ENCODE results near the gene MAP3K7CL. TPM values are rescaled to one million over a fixed set of nuclear protein-coding genes. Genes with fewer than 3 reads are reported as not detected.
A peak's percentile ranks its signal among the peaks of the same experiment; 100 is the strongest.

MAP3K7CL gene
- total and polyA plus RNA-seq, 4 donors = 1.4 to 3.5 (median 3.1) TPM

DNA sequence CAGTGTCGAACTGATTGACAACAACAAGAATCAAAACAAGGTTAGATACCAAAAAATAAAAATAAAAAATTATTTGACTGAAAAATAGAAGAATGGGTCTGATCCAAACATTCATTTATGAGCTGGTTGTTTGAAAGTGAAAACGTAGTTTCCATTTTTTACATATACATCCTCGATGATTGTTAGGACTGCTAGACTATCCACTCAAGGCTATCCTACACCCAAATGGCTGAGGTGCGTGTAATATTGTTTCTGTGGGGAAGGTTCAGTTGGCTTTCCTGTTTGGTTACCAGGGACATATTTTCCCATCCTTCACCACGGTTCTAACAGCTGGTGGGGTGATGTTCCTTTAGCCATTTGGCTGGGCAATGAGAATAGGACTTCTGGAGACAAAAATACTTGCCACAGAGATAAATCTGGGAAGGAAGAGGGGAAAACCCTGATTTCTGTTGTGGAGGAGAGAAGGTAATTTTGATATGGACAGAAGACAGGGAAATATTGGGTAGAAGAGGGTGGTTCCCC, 66.3 kb downstream of the MAP3K7CL start:
- no peak for DNase-seq (ENCODE audit: low spot score)
- H3K4me1 ChIP-seq (ENCODE audit: control insufficient read depth in 4 of 4, insufficient read depth in 4 of 4, low read length in 3 of 4) = peaks cover 9 to 30% (median 18%) of the 10 kb centered on the region in 4 donors
- WGBS = 73% methylated on average over 5 of the region's 5 CpGs
- peak overlapping the region; percentile 44 to 49 for H3K27ac ChIP-seq (ENCODE audit: low read depth in 1 of 2, low read length in 2 of 2)
- no peaks in the 10 kb centered on the region for H3K36me3 ChIP-seq (ENCODE audit: control insufficient read depth in 4 of 4, insufficient read depth in 3 of 4, low read depth in 1 of 4, low read length in 3 of 4)
- TF ChIP-seq RXRA (IDR thresholded peaks at IDR 0.05) = no peak
- TF ChIP-seq SP1 (IDR thresholded peaks at IDR 0.05) = no peak
- TF ChIP-seq, protein P1, sequence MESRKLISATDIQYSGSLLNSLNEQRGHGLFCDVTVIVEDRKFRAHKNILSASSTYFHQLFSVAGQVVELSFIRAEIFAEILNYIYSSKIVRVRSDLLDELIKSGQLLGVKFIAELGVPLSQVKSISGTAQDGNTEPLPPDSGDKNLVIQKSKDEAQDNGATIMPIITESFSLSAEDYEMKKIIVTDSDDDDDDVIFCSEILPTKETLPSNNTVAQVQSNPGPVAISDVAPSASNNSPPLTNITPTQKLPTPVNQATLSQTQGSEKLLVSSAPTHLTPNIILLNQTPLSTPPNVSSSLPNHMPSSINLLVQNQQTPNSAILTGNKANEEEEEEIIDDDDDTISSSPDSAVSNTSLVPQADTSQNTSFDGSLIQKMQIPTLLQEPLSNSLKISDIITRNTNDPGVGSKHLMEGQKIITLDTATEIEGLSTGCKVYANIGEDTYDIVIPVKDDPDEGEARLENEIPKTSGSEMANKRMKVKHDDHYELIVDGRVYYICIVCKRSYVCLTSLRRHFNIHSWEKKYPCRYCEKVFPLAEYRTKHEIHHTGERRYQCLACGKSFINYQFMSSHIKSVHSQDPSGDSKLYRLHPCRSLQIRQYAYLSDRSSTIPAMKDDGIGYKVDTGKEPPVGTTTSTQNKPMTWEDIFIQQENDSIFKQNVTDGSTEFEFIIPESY (IDR thresholded peaks at IDR 0.05) = no peak
- TF ChIP-seq TAF1 (conservative IDR thresholded peaks at IDR 0.05) = no peak
- no peak for TF ChIP-seq NR2F2 (IDR thresholded peaks at IDR 0.05)
- TF ChIP-seq FOXA2 (IDR thresholded peaks at IDR 0.05) = no peak
- TF ChIP-seq RAD21 (IDR thresholded peaks at IDR 0.05) = no peak
- no peak for TF ChIP-seq EGR1 (IDR thresholded peaks at IDR 0.05; ENCODE audit: low read depth in 2 of 2)
- TF ChIP-seq, protein P2, sequence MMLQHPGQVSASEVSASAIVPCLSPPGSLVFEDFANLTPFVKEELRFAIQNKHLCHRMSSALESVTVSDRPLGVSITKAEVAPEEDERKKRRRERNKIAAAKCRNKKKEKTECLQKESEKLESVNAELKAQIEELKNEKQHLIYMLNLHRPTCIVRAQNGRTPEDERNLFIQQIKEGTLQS (IDR thresholded peaks at IDR 0.05) = no peak
- TF ChIP-seq JUND (IDR thresholded peaks at IDR 0.05) = no peak
- TF ChIP-seq GABPA (IDR thresholded peaks at IDR 0.05 in 1 of 2, conservative IDR thresholded peaks at IDR 0.05 in 1 of 2) = no peak
- TF ChIP-seq HNF4A (conservative IDR thresholded peaks at IDR 0.05) = no peak
- TF ChIP-seq, protein P3, sequence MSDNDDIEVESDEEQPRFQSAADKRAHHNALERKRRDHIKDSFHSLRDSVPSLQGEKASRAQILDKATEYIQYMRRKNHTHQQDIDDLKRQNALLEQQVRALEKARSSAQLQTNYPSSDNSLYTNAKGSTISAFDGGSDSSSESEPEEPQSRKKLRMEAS (IDR thresholded peaks at IDR 0.05) = no peak
- TF ChIP-seq HNF4G (IDR thresholded peaks at IDR 0.05) = no peak
- no peak for TF ChIP-seq FOXA1 (IDR thresholded peaks at IDR 0.05)
- no peak for TF ChIP-seq YY1 (IDR thresholded peaks at IDR 0.05)
- TF ChIP-seq, protein P4, sequence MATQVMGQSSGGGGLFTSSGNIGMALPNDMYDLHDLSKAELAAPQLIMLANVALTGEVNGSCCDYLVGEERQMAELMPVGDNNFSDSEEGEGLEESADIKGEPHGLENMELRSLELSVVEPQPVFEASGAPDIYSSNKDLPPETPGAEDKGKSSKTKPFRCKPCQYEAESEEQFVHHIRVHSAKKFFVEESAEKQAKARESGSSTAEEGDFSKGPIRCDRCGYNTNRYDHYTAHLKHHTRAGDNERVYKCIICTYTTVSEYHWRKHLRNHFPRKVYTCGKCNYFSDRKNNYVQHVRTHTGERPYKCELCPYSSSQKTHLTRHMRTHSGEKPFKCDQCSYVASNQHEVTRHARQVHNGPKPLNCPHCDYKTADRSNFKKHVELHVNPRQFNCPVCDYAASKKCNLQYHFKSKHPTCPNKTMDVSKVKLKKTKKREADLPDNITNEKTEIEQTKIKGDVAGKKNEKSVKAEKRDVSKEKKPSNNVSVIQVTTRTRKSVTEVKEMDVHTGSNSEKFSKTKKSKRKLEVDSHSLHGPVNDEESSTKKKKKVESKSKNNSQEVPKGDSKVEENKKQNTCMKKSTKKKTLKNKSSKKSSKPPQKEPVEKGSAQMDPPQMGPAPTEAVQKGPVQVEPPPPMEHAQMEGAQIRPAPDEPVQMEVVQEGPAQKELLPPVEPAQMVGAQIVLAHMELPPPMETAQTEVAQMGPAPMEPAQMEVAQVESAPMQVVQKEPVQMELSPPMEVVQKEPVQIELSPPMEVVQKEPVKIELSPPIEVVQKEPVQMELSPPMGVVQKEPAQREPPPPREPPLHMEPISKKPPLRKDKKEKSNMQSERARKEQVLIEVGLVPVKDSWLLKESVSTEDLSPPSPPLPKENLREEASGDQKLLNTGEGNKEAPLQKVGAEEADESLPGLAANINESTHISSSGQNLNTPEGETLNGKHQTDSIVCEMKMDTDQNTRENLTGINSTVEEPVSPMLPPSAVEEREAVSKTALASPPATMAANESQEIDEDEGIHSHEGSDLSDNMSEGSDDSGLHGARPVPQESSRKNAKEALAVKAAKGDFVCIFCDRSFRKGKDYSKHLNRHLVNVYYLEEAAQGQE (IDR thresholded peaks at IDR 0.05) = no peak
- TF ChIP-seq, protein P5, sequence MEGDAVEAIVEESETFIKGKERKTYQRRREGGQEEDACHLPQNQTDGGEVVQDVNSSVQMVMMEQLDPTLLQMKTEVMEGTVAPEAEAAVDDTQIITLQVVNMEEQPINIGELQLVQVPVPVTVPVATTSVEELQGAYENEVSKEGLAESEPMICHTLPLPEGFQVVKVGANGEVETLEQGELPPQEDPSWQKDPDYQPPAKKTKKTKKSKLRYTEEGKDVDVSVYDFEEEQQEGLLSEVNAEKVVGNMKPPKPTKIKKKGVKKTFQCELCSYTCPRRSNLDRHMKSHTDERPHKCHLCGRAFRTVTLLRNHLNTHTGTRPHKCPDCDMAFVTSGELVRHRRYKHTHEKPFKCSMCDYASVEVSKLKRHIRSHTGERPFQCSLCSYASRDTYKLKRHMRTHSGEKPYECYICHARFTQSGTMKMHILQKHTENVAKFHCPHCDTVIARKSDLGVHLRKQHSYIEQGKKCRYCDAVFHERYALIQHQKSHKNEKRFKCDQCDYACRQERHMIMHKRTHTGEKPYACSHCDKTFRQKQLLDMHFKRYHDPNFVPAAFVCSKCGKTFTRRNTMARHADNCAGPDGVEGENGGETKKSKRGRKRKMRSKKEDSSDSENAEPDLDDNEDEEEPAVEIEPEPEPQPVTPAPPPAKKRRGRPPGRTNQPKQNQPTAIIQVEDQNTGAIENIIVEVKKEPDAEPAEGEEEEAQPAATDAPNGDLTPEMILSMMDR (IDR thresholded peaks at IDR 0.05; ENCODE audit: low read depth, low read length, missing input control) = no peak
- no peaks in the 10 kb centered on the region for H3K27me3 ChIP-seq (ENCODE audit: control insufficient read depth in 4 of 4, insufficient read depth in 4 of 4, low read length in 3 of 4)
- H3K9ac ChIP-seq (ENCODE audit: low read depth in 1 of 2, low read length in 2 of 2) = no peak overlapping the region
- peaks cover 0 to 5% (median 0%) of the 10 kb centered on the region in 4 donors for H3K9me3 ChIP-seq (ENCODE audit: control insufficient read depth in 4 of 4, low read length in 3 of 4)
- no peak overlapping the region for H3K4me3 ChIP-seq (ENCODE audit: low read depth in 1 of 3, low read length in 3 of 3)
